ENCODE measurements around the gene CREB5. TPM values are rescaled to one million over a fixed set of nuclear protein-coding genes. Genes with fewer than 3 reads are reported as not detected.

The CREB5 gene
- total RNA-seq, 1 donor: 17.8 TPM

- H3K4me3 ChIP-seq (ENCODE audit: low read length): no peak overlapping the region
- H3K4me1 ChIP-seq (ENCODE audit: insufficient read depth, low read length): no peaks in the 10 kb centered on the region
- H3K9me3 ChIP-seq (ENCODE audit: low read depth, low read length): no peaks in the 10 kb centered on the region
- no peaks in the 10 kb centered on the region for H3K27me3 ChIP-seq (ENCODE audit: insufficient read depth, low read length)
Observed at GRCh38 chr7:28490831-28491230, 78.5 kb downstream of the CREB5 start.

- H3K4me3 ChIP-seq (ENCODE audit: low read length): no peak overlapping the region
Observed at GRCh38 chr7:28493477-28493876, 81.2 kb downstream of the CREB5 start.

DNA sequence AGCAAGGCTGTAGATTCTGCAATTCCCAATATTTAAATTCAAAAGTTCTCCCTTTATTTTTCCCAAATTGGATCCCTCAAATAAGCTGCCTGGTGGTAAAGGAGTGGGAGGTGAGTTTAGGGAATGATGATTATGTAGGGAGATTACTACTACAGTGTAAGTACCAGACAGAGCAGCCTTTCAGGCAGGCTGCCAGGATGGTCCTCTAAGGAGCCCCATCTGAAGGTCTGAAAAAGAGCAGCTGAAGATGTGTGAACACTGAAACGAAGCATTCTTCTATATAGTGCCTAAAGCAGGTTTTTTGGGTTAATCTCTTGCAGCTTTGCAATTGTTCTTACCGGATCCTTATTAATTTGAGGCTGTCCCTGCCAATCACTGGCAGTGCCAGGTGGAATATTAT lies 84.7 kb downstream of the CREB5 start:
- Histone ChIP-seq H3K4me3 (ENCODE audit: low read length) (no peak overlapping the region), H3K9me3 (ENCODE audit: low read depth, low read length) (no peaks in the 10 kb centered on the region), H3K27me3 (ENCODE audit: insufficient read depth, low read length) (no peaks in the 10 kb centered on the region), H3K4me1 (ENCODE audit: insufficient read depth, low read length) (no peaks in the 10 kb centered on the region)

More at GRCh38 chr7:28493477-28493876, 81.2 kb downstream of the CREB5 start:
- Histone ChIP-seq H3K9me3 (ENCODE audit: low read depth, low read length) (no peaks in the 10 kb centered on the region), H3K4me1 (ENCODE audit: insufficient read depth, low read length) (no peaks in the 10 kb centered on the region), H3K27me3 (ENCODE audit: insufficient read depth, low read length) (no peaks in the 10 kb centered on the region)

DNA sequence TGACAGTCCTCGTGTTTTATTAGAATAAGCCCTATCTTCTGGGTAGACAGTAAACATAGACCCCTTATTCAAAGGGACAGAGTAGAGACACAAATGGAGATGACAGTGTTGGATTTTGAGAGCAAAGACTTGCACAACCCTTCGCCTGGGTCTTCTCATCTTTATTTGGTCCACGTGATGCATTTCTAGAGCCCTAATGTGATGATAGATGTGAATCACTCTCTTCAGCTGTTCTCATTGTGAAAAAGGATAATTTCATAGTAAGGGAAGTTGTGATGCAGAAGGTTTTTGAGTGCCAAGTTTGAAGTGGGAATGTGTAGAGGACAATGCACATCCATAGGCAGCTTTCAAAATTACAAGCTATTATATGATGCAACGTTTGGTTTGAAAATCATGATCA lies 86.3 kb downstream of the CREB5 start:
- no peak overlapping the region for H3K4me3 ChIP-seq (ENCODE audit: low read length)
- H3K27me3 ChIP-seq (ENCODE audit: insufficient read depth, low read length): no peaks in the 10 kb centered on the region
- H3K9me3 ChIP-seq (ENCODE audit: low read depth, low read length): no peaks in the 10 kb centered on the region
- H3K4me1 ChIP-seq (ENCODE audit: insufficient read depth, low read length): no peaks in the 10 kb centered on the region

DNA sequence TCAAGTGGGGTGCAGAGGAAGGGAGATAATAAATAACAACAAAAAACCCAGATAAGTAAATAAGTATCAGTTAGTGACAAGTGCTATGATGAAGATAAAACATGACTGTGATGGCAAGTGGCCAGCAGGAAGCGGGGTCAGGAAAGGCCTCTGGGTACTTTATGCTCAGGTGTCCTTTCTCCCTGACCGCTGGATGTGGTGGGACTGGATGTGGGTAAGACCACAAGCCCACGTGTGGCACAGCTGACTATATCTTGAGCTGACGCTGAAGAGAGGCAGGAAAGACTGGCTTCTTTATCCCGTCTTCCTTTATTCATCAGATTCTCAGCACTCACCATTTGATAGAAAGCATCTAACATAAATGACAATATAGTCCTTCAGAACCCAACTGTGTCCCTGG lies 87.8 kb downstream of the CREB5 start:
- no peaks in the 10 kb centered on the region for H3K27me3 ChIP-seq (ENCODE audit: insufficient read depth, low read length)
- H3K4me1 ChIP-seq (ENCODE audit: insufficient read depth, low read length): no peaks in the 10 kb centered on the region
- no peak overlapping the region for H3K4me3 ChIP-seq (ENCODE audit: low read length)
- no peaks in the 10 kb centered on the region for H3K9me3 ChIP-seq (ENCODE audit: low read depth, low read length)

GRCh38 chr7:28502408-28502807 lies 90.1 kb downstream of the CREB5 start:
- Histone ChIP-seq H3K27me3 (ENCODE audit: insufficient read depth, low read length) (no peaks in the 10 kb centered on the region), H3K4me1 (ENCODE audit: insufficient read depth, low read length) (no peaks in the 10 kb centered on the region), H3K4me3 (ENCODE audit: low read length) (no peak overlapping the region), H3K9me3 (ENCODE audit: low read depth, low read length) (no peaks in the 10 kb centered on the region)

GRCh38 chr7:28503396-28503795 lies 91.1 kb downstream of the CREB5 start:
- H3K9me3 ChIP-seq (ENCODE audit: low read depth, low read length): no peaks in the 10 kb centered on the region
- no peaks in the 10 kb centered on the region for H3K27me3 ChIP-seq (ENCODE audit: insufficient read depth, low read length)
- H3K4me1 ChIP-seq (ENCODE audit: insufficient read depth, low read length): peaks cover 1% of the 10 kb centered on the region
- no peak overlapping the region for H3K4me3 ChIP-seq (ENCODE audit: low read length)

DNA sequence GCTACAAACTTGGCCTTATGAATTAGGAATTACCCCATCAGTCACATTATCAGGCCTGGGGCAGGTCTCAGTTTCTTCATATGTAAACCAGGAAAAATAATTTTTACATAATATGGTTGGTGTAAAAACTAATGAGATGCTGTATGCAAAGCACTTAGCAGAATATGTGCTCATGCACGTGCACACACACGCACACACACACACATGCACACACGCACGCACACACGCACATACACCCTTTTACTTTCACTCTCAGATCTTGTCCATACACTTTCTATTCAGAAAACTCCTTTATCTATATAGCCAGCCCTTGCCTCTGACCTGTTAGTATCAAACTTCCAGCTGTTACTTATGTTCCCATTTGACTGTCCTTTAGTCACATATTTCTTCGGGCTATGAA lies 92.7 kb downstream of the CREB5 start:
- H3K4me1 ChIP-seq (ENCODE audit: insufficient read depth, low read length): peaks cover 12% of the 10 kb centered on the region
- H3K27me3 ChIP-seq (ENCODE audit: insufficient read depth, low read length): no peaks in the 10 kb centered on the region
- H3K4me3 ChIP-seq (ENCODE audit: low read length): no peak overlapping the region
- no peaks in the 10 kb centered on the region for H3K9me3 ChIP-seq (ENCODE audit: low read depth, low read length)

DNA sequence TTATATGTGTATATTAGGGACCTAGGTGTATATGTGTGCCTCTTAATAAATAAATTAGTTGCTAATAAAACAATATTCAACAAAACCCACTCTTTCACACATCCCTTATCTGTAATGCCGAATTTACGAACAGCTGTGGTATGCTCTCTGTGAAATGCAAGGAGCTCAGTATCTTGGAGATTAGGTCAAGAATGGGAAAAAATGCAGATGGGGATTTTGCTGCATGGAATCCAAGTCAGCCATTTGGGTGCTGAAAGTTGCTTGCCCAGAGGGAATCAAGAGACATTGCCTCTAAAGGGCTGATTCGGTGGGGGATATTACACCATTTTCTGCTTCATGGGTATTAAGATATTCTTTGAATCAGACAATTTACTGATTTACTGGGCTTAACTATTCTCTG lies 93.5 kb downstream of the CREB5 start:
- no peaks in the 10 kb centered on the region for H3K27me3 ChIP-seq (ENCODE audit: insufficient read depth, low read length)

DNA sequence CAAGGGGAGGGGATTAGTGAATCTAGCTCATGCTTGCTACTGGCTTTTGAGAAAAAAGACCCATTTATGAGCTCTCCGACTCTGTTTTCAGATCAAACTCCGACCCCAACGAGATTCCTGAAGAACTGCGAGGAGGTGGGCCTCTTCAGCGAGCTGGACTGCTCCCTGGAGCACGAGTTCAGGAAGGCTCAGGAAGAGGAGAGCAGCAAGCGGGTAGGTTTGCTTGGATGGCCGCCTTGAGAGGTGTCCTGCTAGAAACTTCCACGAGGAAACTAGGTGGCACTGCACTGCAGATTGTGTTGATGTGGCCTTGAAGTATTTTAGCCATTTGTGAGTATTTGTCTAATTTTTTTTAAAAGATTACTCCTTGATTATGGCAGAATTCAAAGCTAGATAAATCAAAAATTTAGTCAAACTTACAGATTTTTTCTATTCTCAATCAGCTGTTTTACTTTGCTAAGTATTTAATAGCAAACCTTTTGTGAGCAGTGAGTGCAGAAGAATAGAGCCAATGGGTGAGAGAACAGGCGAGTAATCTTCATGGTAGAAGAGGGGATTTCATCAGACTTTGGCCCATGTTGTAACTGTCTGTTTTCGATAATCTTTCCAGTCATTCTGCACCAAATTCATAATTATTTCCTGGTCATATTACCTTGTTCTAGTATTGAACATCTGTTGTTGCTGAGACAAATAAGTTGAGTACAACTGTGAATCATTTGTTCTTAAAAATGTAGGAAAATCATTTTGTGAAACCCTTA lies 95.4 kb downstream of the CREB5 start:
- no peak overlapping the region for H3K4me3 ChIP-seq (ENCODE audit: low read length)
- peaks cover 13% of the 10 kb centered on the region for H3K4me1 ChIP-seq (ENCODE audit: insufficient read depth, low read length)

More for the DNA sequence above, 93.5 kb downstream of the CREB5 start:
- peaks cover 13% of the 10 kb centered on the region for H3K4me1 ChIP-seq (ENCODE audit: insufficient read depth, low read length)
- H3K4me3 ChIP-seq (ENCODE audit: low read length): no peak overlapping the region
- H3K9me3 ChIP-seq (ENCODE audit: low read depth, low read length): no peaks in the 10 kb centered on the region

GRCh38 chr7:28509251-28510025 lies 97.1 kb downstream of the CREB5 start:
- Histone ChIP-seq H3K4me3 (ENCODE audit: low read length) (no peak overlapping the region), H3K9me3 (ENCODE audit: low read depth, low read length) (no peaks in the 10 kb centered on the region), H3K4me1 (ENCODE audit: insufficient read depth, low read length) (peaks cover 13% of the 10 kb centered on the region), H3K27me3 (ENCODE audit: insufficient read depth, low read length) (no peaks in the 10 kb centered on the region)

More for the DNA sequence above, 95.4 kb downstream of the CREB5 start:
- Histone ChIP-seq H3K9me3 (ENCODE audit: low read depth, low read length) (no peaks in the 10 kb centered on the region), H3K27me3 (ENCODE audit: insufficient read depth, low read length) (no peaks in the 10 kb centered on the region)

- Histone ChIP-seq H3K4me1 (ENCODE audit: insufficient read depth, low read length) (peaks cover 13% of the 10 kb centered on the region), H3K9me3 (ENCODE audit: low read depth, low read length) (no peaks in the 10 kb centered on the region), H3K4me3 (ENCODE audit: low read length) (no peak overlapping the region), H3K27me3 (ENCODE audit: insufficient read depth, low read length) (no peaks in the 10 kb centered on the region)
Observed at GRCh38 chr7:28510026-28510369, 97.7 kb downstream of the CREB5 start.

DNA sequence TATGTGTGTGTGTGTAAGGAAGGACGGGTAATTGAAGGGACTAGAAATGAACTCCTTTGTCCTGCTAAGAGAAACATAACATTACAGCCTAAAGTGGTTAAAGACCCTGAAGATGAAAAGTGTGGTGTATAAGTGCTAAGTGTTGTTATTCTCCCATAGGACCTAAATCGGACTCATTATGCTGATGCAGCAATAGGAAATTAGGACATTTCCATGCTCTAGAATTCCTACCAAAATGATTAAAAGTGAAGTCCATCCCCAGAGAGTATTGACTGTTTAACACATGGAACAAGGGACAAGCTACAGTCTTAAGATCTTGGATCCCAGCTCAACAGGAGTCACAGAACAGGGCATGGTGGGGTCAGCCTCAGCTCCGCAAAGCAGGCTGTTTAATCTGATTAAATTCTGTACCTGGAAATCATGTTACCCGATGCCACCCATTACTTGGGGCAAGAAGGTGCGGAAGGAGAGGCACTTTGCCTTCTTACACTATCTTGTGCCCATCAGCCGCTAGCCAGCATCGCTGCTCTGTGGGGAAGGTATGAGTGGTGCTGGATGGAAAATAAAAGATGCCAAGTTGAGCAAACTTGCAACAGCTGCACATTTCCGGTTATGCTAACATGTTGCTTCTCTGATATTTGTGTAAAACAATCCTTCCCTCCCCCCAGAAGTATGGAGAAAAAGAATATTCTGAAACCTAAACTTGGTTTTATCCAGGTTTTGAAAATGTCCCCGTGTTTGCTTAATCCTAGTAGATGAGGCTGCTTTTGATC lies 100.5 kb downstream of the CREB5 start:
- Histone ChIP-seq H3K4me3 (ENCODE audit: low read length) (no peak overlapping the region), H3K4me1 (ENCODE audit: insufficient read depth, low read length) (peaks cover 13% of the 10 kb centered on the region), H3K9me3 (ENCODE audit: low read depth, low read length) (no peaks in the 10 kb centered on the region), H3K27me3 (ENCODE audit: insufficient read depth, low read length) (no peaks in the 10 kb centered on the region)

GRCh38 chr7:28516390-28517172 lies 104.3 kb downstream of the CREB5 start:
- H3K9me3 ChIP-seq (ENCODE audit: low read depth, low read length): no peaks in the 10 kb centered on the region
- no peak overlapping the region for H3K4me3 ChIP-seq (ENCODE audit: low read length)
- H3K4me1 ChIP-seq (ENCODE audit: insufficient read depth, low read length): no peaks in the 10 kb centered on the region
- no peaks in the 10 kb centered on the region for H3K27me3 ChIP-seq (ENCODE audit: insufficient read depth, low read length)
